K562 treated with DMSO at 1 percent for 24 hours (cell line): ENCODE results near the gene ALB. TPM values are rescaled to one million over a fixed set of nuclear protein-coding genes. Genes with fewer than 3 reads are reported as not detected.

Source experiments
- total RNA-seq: library from RNA; unstranded; fragments of 300-600 nt; gene quantifications from 2 replicates; pipeline ENCODE4 v1.2.3, GENCODE V29; 2022; ENCODE audit warnings: low read depth; ENCODE audit not compliant: insufficient read depth

The ALB gene
- not detected in 2 replicates for total RNA-seq

GRCh38 chr4:73404042-73404441 lies at the start of gene ALB:
Gene ALB (plus strand): TSS chr4:73404287. CDS start chr4:73404328, 41 bp downstream.

GRCh38 chr4:73435984-73436383 lies 31.9 kb downstream of the ALB start, which contains the start of gene AFP:
Gene AFP (plus strand): TSS chr4:73436221. CDS start chr4:73436263, 42 bp downstream.

Other genes starting within 250 kb of the ALB start
- gene ANKRD17, start 145.5 kb upstream of the ALB start, total RNA-seq = 22.9 and 26.4 TPM in 2 replicates
- gene AFP, start 31.9 kb downstream of the ALB start, total RNA-seq = 2.0 and 7.8 TPM in 2 replicates
- gene AFM, start 77.5 kb downstream of the ALB start, total RNA-seq = not detected in 2 replicates
- 0.09 and 0.44 TPM in 2 replicates for gene RASSF6, start 216.1 kb downstream of the ALB start, total RNA-seq